ENCODE data around the gene ACSL6.

DNA sequence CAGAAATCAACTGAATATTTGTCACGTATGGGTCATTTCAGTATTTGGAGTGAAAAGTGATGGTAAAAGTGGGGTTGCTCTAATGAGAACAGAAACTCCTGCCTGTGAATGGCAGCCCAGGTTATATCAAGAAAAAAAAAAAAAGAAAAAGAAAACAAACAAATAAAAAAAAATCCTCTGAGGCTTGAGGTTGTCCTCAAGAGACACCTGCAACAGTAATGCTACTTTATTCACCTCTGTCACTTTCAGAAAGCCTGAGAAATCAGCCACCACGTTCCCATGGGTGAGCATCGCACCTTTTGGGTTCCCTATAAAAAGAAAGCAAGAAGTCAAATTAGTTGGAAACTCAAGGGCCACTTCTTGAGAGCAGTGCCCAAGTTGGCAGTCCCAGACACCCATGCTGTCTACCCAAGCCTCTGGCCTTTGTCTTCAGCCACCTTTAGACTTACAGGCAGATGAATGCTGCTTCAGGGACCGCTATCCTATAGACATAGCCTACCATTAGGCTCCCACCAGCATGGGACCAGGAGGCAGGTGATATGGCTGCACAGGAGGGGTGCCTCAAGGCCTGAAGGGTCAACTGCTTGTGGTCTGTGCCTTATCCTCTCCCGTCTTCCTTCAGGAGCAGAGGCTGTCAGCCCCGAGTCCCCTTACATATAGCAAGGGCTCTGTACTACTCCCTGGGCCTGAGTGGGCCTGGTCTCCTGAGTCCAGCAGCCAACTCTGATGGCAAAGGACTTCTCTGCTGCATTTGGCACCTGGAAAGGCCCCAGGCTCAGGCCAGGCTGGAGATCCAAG lies 34.8 kb downstream of the ACSL6 start:
- TF ChIP-seq, protein P1, sequence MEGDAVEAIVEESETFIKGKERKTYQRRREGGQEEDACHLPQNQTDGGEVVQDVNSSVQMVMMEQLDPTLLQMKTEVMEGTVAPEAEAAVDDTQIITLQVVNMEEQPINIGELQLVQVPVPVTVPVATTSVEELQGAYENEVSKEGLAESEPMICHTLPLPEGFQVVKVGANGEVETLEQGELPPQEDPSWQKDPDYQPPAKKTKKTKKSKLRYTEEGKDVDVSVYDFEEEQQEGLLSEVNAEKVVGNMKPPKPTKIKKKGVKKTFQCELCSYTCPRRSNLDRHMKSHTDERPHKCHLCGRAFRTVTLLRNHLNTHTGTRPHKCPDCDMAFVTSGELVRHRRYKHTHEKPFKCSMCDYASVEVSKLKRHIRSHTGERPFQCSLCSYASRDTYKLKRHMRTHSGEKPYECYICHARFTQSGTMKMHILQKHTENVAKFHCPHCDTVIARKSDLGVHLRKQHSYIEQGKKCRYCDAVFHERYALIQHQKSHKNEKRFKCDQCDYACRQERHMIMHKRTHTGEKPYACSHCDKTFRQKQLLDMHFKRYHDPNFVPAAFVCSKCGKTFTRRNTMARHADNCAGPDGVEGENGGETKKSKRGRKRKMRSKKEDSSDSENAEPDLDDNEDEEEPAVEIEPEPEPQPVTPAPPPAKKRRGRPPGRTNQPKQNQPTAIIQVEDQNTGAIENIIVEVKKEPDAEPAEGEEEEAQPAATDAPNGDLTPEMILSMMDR (IDR thresholded peaks at IDR 0.05 in 8 of 11, conservative IDR thresholded peaks at IDR 0.05 in 3 of 11): no peak
- TF ChIP-seq POLR2A (IDR thresholded peaks at IDR 0.05): no peak

All from spleen (tissue), 7 donors.